PC-3 (cell line): ENCODE measurements around the gene RERE. TPM values are rescaled to one million over a fixed set of nuclear protein-coding genes. Genes with fewer than 3 reads are reported as not detected.
A peak's percentile ranks its signal among the peaks of the same experiment; 100 is the strongest.

Source experiments
- ATAC-seq: fragments of 200-7000 bp; cut with Tn5 transposase; 2 replicates; pipeline ENCODE4 v1.9.1; 2020; ENCODE audit warnings: mild to moderate bottlenecking, moderate library complexity
- BruUV-seq: library from RNA; stranded (reverse); fragments of 400-500 nt; replicated peaks from 2 replicates; lab custom pipeline; 2021; lab: Mats Ljungman, UMichigan
- CTCF ChIA-PET: fragments of 300-600 bp; sonication (Branson Sonifier 250); formaldehyde crosslinking; loops from one replicate; lab custom pipeline; 2022; ENCODE audit warnings: antibody characterized with exemption; lab: Charles Lee
- POLR2A ChIA-PET: fragments of 300-600 bp; sonication (Branson Sonifier 250); formaldehyde crosslinking; loops from one replicate; lab custom pipeline; 2022; ENCODE audit warnings: antibody characterized with exemption; ENCODE audit not compliant: unreplicated experiment; lab: Charles Lee
- DNase-seq: peaks from one replicate; pipeline ENCODE4 v3.0.0-alpha.2; 2015
- H2AFZ ChIP-seq: fragments of 300-600 bp; sonication (generic); 2 replicates; pipeline ENCODE4 v1.6.0; 2016; ENCODE audit warnings: antibody characterized with exemption, low read length
- H3F3A ChIP-seq: fragments of 300-600 bp; sonication (generic); one replicate; pipeline ENCODE4 v1.6.0; 2017; ENCODE audit warnings: antibody characterized with exemption, low read length, control low read depth, mild to moderate bottlenecking; ENCODE audit not compliant: unreplicated experiment
- H3K27ac ChIP-seq: fragments of 300-600 bp; sonication (generic); 2 replicates; pipeline ENCODE4 v1.5.1; 2016; ENCODE audit warnings: mild to moderate bottlenecking, low read length
- H3K27me3 ChIP-seq: fragments of 300-600 bp; sonication (generic); 2 replicates; pipeline ENCODE4 v1.6.1; 2016; ENCODE audit warnings: low read length, mixed read lengths
- H3K36me3 ChIP-seq: fragments of 300-600 bp; sonication (generic); 2 replicates; pipeline ENCODE4 v1.6.1; 2016; ENCODE audit warnings: low read depth, mixed run types, low read length, mixed read lengths
- H3K4me1 ChIP-seq: fragments of 300-600 bp; sonication (generic); 2 replicates; pipeline ENCODE4 v1.5.1; 2016; ENCODE audit warnings: low read length; ENCODE audit not compliant: insufficient read depth
- H3K4me2 ChIP-seq: fragments of 300-600 bp; sonication (generic); 2 replicates; pipeline ENCODE4 v1.6.0; 2016; ENCODE audit warnings: low read length
- H3K4me3 ChIP-seq: fragments of 300-600 bp; sonication (generic); 2 replicates; pipeline ENCODE4 v1.5.1; 2016; ENCODE audit warnings: mild to moderate bottlenecking, low read length, mixed read lengths
- H3K79me2 ChIP-seq: fragments of 300-600 bp; sonication (generic); 2 replicates; pipeline ENCODE4 v1.6.1; 2017; ENCODE audit warnings: low read length, mixed read lengths
- H3K9ac ChIP-seq: fragments of 300-600 bp; sonication (generic); 2 replicates; pipeline ENCODE4 v1.6.0; 2016; ENCODE audit warnings: mild to moderate bottlenecking, low read length
- H3K9me2 ChIP-seq: fragments of 300-600 bp; sonication (generic); replicated peaks from 2 replicates; pipeline ENCODE4 v1.6.1; 2016; ENCODE audit warnings: mixed run types, low read length, mixed read lengths
- H3K9me3 ChIP-seq: fragments of 300-600 bp; sonication (generic); 2 replicates; pipeline ENCODE4 v1.6.1; 2016; ENCODE audit warnings: low read length, mixed read lengths
- H4K20me1 ChIP-seq: fragments of 300-600 bp; sonication (generic); 2 replicates; pipeline ENCODE4 v1.6.1; 2016; ENCODE audit warnings: low read length, mixed read lengths
- CTCF ChIP-seq: fragments of 300-600 bp; sonication (generic); conservative IDR thresholded peaks from 2 replicates; pipeline ENCODE4 v1.5.1; 2017; ENCODE audit warnings: antibody characterized with exemption, low read depth, mild to moderate bottlenecking, low read length
- EZH2 ChIP-seq: fragments of 300-600 bp; sonication (generic); IDR thresholded peaks from one replicate; pipeline ENCODE4 v1.6.1; 2017; ENCODE audit warnings: antibody characterized with exemption, mild to moderate bottlenecking, low read length; ENCODE audit not compliant: unreplicated experiment
- EZH2phosphoT487 ChIP-seq: fragments of 300-600 bp; sonication (generic); IDR thresholded peaks from 2 replicates; pipeline ENCODE4 v1.6.1; 2018; ENCODE audit warnings: mild to moderate bottlenecking, antibody characterized with exemption, low read length, borderline replicate concordance
- intact Hi-C: fragments of 100-400 bp; cut with micrococcal nuclease; formaldehyde crosslinking; loops from 2 replicates; pipeline ENCODE4 v1.9.0; 2023
- total RNA-seq: library from RNA; depleted of rRNA; stranded (reverse); fragments of >200 nt; gene quantifications from 2 replicates; pipeline ENCODE4 v1.2.3, GENCODE V29; 2014

Gene RERE
- total RNA-seq, 1 experiment from 2014 or later = 24.2 TPM

DNA sequence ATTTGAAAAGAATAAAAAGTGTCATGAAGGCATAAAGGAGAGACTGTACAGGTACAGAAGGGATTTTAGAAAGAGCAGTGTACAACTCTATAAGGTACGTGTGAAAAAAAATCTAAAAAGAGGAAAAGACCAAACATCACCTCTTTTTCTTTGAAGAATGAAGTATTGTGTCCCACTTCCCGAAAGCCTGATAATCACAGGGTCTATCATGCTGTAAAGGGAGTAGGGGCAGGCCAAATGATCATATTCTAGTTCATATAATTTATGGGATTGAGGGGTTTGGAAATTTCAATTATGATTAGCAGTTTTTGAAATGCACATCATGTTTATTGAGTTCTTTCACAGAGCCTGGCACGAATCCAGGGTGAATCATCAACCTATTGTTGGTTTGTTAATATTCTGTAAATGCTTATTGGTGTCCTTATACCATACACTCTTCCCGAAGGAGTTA is 910 bp upstream of the RERE start:
- H3K4me1 ChIP-seq = peaks cover 55% of the 10 kb centered on the region
- H3K27me3 ChIP-seq = no peaks in the 10 kb centered on the region
- H3K9me2 ChIP-seq = no peaks in the 10 kb centered on the region
- H3K79me2 ChIP-seq = peaks cover 40% of the 10 kb centered on the region
- no peaks in the 10 kb centered on the region for H4K20me1 ChIP-seq
- DNase-seq (peak; percentile 92), ATAC-seq (peak; percentile 17; the same call in 1 of the 2 replicates)
- peak overlapping the region; percentile 82 for H2AFZ ChIP-seq
- TF ChIP-seq EZH2phosphoT487 (no peak), EZH2 (no peak), CTCF (no peak)
- H3K4me2 ChIP-seq = peak overlapping the region; percentile 80
- ChIA-PET POLR2A (no interaction called here), CTCF (no interaction called here)
- H3F3A ChIP-seq = peaks cover 13% of the 10 kb centered on the region
- H3K27ac ChIP-seq = peak overlapping the region; percentile 71
- H3K36me3 ChIP-seq = no peaks in the 10 kb centered on the region
- H3K9me3 ChIP-seq = no peaks in the 10 kb centered on the region
- intact Hi-C loops = no loop called here
- peak overlapping the region; percentile 70 for H3K4me3 ChIP-seq
- H3K9ac ChIP-seq = peak overlapping the region; percentile 70
- TSS peak; percentile 87 for BruUV-seq

GRCh38 chr1:8816831-8817411 is 519 bp downstream of the RERE start:
- no peaks in the 10 kb centered on the region for H3K9me2 ChIP-seq
- peak overlapping the region; percentile 74 for H3K27ac ChIP-seq
- peaks cover 49% of the 10 kb centered on the region for H3K4me1 ChIP-seq
- POLR2A ChIA-PET = interaction anchor here (0.6 kb wide), 1 partner anchor 9 kb away, joined by 3 read pairs; no protein-coding TSS in a partner anchor
- H4K20me1 ChIP-seq = no peaks in the 10 kb centered on the region
- DNase-seq (peak; percentile 17), ATAC-seq (peak; percentile 32)
- peak overlapping the region; percentile 94 for H3K9ac ChIP-seq
- peaks cover 10% of the 10 kb centered on the region for H3F3A ChIP-seq
- no peaks in the 10 kb centered on the region for H3K27me3 ChIP-seq
- no peaks in the 10 kb centered on the region for H3K9me3 ChIP-seq
- no TSS peak for BruUV-seq
- H3K4me2 ChIP-seq = peak overlapping the region; percentile 90
- intact Hi-C loops = loop anchor here (2.0 kb wide), 1 partner anchor 76 kb away; no protein-coding TSS in a partner anchor
- peaks cover 55% of the 10 kb centered on the region for H3K79me2 ChIP-seq
- peak overlapping the region; percentile 76 for H2AFZ ChIP-seq
- CTCF ChIA-PET = no interaction called here
- H3K4me3 ChIP-seq = peak overlapping the region; percentile 96
- H3K36me3 ChIP-seq = no peaks in the 10 kb centered on the region
- TF ChIP-seq EZH2phosphoT487 = no peak
- TF ChIP-seq CTCF = no peak
- no peak for TF ChIP-seq EZH2

- peak overlapping the region; percentile 76 for H2AFZ ChIP-seq
- CTCF ChIA-PET = interaction anchor here (1.5 kb wide), 1 partner anchor 33 kb away, joined by 7 read pairs; no protein-coding TSS in a partner anchor
Observed at GRCh38 chr1:8816264-8816663, 1.2 kb downstream of the RERE start.

More at GRCh38 chr1:8816264-8816663, 1.2 kb downstream of the RERE start:
- H3K4me1 ChIP-seq = peaks cover 43% of the 10 kb centered on the region
- H4K20me1 ChIP-seq = no peaks in the 10 kb centered on the region
- no peaks in the 10 kb centered on the region for H3K27me3 ChIP-seq
- peaks cover 4% of the 10 kb centered on the region for H3F3A ChIP-seq
- DNase-seq (peak; percentile 59), ATAC-seq (peak; percentile 35)
- POLR2A ChIA-PET = no interaction called here
- H3K9ac ChIP-seq = peak overlapping the region; percentile 94
- peak overlapping the region; percentile 96 for H3K4me3 ChIP-seq
- no peak for TF ChIP-seq CTCF
- TF ChIP-seq EZH2 = no peak
- no peak for TF ChIP-seq EZH2phosphoT487
- H3K4me2 ChIP-seq = peak overlapping the region; percentile 90
- intact Hi-C loops = loop anchor here (2.0 kb wide), 1 partner anchor 75 kb away; no protein-coding TSS in a partner anchor
- no peaks in the 10 kb centered on the region for H3K36me3 ChIP-seq
- no peaks in the 10 kb centered on the region for H3K9me2 ChIP-seq
- no TSS peak for BruUV-seq
- peak overlapping the region; percentile 74 for H3K27ac ChIP-seq
- no peaks in the 10 kb centered on the region for H3K9me3 ChIP-seq
- peaks cover 61% of the 10 kb centered on the region for H3K79me2 ChIP-seq
